Activated T-cell treated with anti-CD3 and anti-CD28 coated beads, Interleukin-2, amount 50 U/mL, for 48 hours (primary cell): ENCODE data around the gene CCDC157.

Experiments used
- DNase-seq, 2 experiments: peaks; one replicate each; pipeline ENCODE4 v3.0.0-alpha.2; 2020

Gene CCDC157

GRCh38 chr22:30416837-30417236 is 60.0 kb downstream of the CCDC157 start:
- DNase-seq, result no peak

GRCh38 chr22:30420347-30421125 is 63.7 kb downstream of the CCDC157 start:
- DNase-seq, result peak in 1 of 2 experiments; percentile 44

GRCh38 chr22:30421695-30422480 is 65.1 kb downstream of the CCDC157 start:
- DNase-seq, result no peak

GRCh38 chr22:30422481-30423300 is 65.9 kb downstream of the CCDC157 start:
- peak in 1 of 2 experiments; percentile 78 for DNase-seq

GRCh38 chr22:30423301-30423958 is 66.6 kb downstream of the CCDC157 start:
- DNase-seq, result peak in 1 of 2 experiments; percentile 82

GRCh38 chr22:30423959-30424533 is 67.2 kb downstream of the CCDC157 start:
- peak; percentile 98 for DNase-seq

- peak; percentile 49 to 56 for DNase-seq
These were observed 67.9 kb downstream of the CCDC157 start for GRCh38 chr22:30424534-30425326.

GRCh38 chr22:30425327-30425615 is 68.5 kb downstream of the CCDC157 start:
- no peak for DNase-seq

GRCh38 chr22:30425616-30426387 is 69.0 kb downstream of the CCDC157 start, which contains the start of gene MTFP1:
TSS of gene MTFP1 (plus strand) at chr22:30425768. CDS start at chr22:30425880, 112 bp downstream.
- peak; percentile 73 to 74 for DNase-seq
